Stimulated activated CD4-positive, alpha-beta T cell treated with anti-CD3 and anti-CD28 coated beads, TNF-alpha, amount 100 ng/mL, for 24 hours (primary cell): ENCODE measurements around the gene LRRC37A.
A peak's percentile ranks its signal among the peaks of the same experiment; 100 is the strongest.
"Not testable (repeated sequence)": the region's sequence is repeated elsewhere in the genome, so short reads cannot be mapped to it uniquely, and the experiment has no call there.

Experiments used
- DNase-seq, 3 experiments: peaks; one replicate each; pipeline ENCODE4 v3.0.0-alpha.2; 2020; ENCODE audit warnings: low read depth in 3 of 3

The LRRC37A gene

DNA sequence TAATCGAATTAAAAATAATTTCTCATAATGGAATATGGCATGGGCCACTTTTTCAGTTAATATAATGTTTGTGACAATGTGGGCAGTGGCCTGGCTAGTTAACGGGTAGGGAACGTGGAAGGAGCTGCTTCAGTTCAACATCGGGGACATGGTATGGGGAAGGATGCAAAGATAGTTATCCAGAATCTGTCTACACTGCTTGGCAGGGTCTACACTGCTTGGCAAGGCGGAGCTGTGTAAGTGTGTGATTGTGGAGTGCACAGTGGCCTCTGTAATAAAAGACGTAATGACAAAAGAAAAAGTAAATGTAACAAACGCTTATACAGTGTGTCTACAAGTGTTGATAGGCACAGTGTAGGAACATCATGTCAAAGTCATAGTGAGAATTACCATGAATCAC is 7.3 kb upstream of the LRRC37A start:
- DNase-seq: not testable (repeated sequence)

- DNase-seq: not testable (repeated sequence)
Observed at GRCh38 chr17:46290906-46291546, 3.9 kb upstream of the LRRC37A start.

- DNase-seq: not testable (repeated sequence)
Observed at GRCh38 chr17:46291618-46292017, 3.3 kb upstream of the LRRC37A start.

GRCh38 chr17:46341220-46341619 is 46.3 kb downstream of the LRRC37A start:
- not testable (repeated sequence) for DNase-seq

- not testable (repeated sequence) for DNase-seq
Observed at GRCh38 chr17:46342131-46342530, 47.2 kb downstream of the LRRC37A start.

- not testable (repeated sequence) for DNase-seq
Observed at GRCh38 chr17:46348345-46348744, 53.4 kb downstream of the LRRC37A start.

DNA sequence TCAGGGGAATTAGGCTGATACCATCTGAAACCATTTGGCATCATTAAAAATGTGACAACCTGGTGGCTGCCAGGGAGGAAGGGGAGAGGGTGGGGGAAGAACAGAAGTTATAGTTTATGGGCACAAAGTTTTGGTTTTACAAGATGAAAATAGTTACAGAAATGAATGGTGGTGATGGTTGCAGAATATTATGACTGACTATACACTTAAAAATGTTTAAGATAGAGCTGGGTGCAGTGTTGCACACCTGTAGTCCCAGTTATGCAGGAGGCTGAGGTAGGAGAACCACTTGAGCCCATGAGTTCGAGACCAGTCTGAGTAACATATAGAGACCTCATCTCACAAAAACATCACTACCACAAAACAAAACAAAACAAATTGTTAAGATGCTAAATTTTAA is 54.1 kb downstream of the LRRC37A start:
- not testable (repeated sequence) for DNase-seq

GRCh38 chr17:46353856-46354255 is 58.9 kb downstream of the LRRC37A start:
- DNase-seq: not testable (repeated sequence)

- DNase-seq: not testable (repeated sequence)
Observed at GRCh38 chr17:46361145-46361735, 66.3 kb downstream of the LRRC37A start.

DNA sequence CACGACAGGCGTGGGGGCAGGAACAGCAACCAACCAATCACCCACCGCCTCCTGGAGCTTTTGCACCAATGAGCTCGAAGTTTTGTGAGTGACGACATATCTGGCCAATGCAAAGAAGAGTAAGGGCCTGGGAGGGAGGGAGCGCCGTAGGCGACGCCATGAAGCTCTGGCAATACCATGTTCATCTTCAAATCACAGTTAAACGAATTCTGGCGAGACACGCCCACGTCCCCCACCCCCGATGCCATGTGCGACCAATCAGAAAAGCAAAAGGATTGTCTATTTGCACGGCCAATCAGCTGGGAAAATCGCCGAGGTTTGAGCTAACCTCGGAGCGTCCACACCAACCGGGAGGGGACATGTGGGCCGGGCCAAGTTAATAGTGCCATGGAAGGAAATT is 66.8 kb downstream of the LRRC37A start, which contains the start of gene ARL17B:
ARL17B (minus strand) TSS at position 12 of the 400 bp plus-strand sequence. CDS start 3,369 bp downstream, outside the sequence.
- peak; percentile 78 to 87 (median 83) for DNase-seq

DNA sequence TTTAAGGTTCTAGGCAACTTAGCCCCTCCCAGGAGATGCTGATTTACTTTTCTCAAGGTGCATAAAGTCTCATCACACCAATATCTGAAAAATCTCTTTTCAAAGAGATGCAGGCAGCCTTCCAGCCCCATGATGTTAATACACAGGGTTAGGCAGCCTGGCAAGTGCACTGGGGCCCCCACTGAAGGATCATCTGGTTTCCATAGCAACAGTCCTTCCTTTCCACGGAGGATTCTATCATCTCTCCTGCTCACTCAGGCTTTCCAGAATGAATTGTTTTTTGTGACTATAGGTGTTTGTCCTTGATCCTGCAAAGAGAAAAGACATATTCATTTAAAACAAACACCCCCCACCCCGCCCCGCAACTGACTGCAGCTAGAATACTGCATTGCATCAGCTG is 72.6 kb downstream of the LRRC37A start:
- not testable (repeated sequence) for DNase-seq

- DNase-seq: not testable (repeated sequence)
Observed at GRCh38 chr17:46372236-46373229, 77.6 kb downstream of the LRRC37A start.

DNA sequence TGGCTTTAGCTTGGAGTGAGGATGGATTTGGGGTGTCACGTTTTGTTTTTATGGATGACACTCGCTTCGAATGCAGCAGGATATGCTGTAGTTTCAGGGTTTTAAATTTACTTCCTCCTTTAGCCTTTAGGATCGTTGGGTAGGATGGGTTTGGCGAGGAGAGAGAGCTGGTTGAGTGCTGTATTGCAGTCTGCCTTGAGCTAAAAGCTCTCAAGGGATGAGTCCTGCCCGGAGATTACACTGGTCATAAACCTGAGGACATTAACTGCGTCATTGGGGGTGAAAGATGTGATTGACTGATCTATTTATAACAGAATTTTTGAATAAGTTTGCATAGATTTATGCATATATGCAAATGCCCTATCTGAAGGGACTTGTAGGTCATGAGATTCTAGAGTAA is 78.5 kb downstream of the LRRC37A start:
- DNase-seq: not testable (repeated sequence)

DNA sequence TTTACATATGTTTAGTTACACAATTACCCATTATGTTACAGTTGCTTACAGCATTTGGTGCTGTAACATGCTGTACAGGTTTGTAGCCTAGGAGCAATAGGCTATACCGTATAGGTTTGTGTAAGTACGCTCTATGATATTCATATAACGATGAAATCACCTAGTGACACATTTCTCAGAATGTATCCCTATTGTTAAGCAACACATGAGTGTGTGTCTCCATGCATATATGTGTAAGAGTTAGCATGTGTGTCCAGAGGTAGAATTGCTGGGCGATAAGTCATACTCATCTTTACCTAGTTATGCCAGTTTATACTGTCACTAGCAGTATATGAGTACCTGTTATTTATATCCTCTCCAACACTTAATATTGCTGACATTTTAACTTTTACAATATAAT is 88.2 kb downstream of the LRRC37A start:
- DNase-seq: not testable (repeated sequence)

GRCh38 chr17:46385491-46385890 is 90.6 kb downstream of the LRRC37A start:
- not testable (repeated sequence) for DNase-seq
